Liver (tissue), 9 donors: ENCODE measurements around the gene RIC1. TPM values are rescaled to one million over a fixed set of nuclear protein-coding genes. Genes with fewer than 3 reads are reported as not detected.
"Not testable (repeated sequence)": the region's sequence is repeated elsewhere in the genome, so short reads cannot be mapped to it uniquely, and the experiment has no call there.

Experiments
- DNase-seq: peaks from one replicate; pipeline ENCODE4 v3.0.0-alpha.2; 2017; ENCODE audit warnings: low spot score
- H3K27ac ChIP-seq, 2 donors: one replicate each; pipeline ENCODE4 v1.7.0; 2013; ENCODE audit warnings: inconsistent platforms in 2 of 2, low read length in 2 of 2, control low read depth in 1 of 2, low read depth in 1 of 2, mild to moderate bottlenecking in 1 of 2
- H3K27me3 ChIP-seq, 4 donors: one replicate each; pipeline versions ENCODE4 v1.6.1 to v1.7.0; 2013; ENCODE audit warnings: low read length in 3 of 4, inconsistent platforms in 1 of 4, mild to moderate bottlenecking in 1 of 4, moderate library complexity in 1 of 4; ENCODE audit not compliant: control insufficient read depth in 4 of 4, insufficient read depth in 4 of 4
- H3K36me3 ChIP-seq, 4 donors: one replicate each; pipeline versions ENCODE4 v1.6.1 to v1.7.0; 2013; ENCODE audit warnings: low read length in 3 of 4, mild to moderate bottlenecking in 3 of 4, low read depth in 1 of 4, moderate library complexity in 1 of 4; ENCODE audit not compliant: control insufficient read depth in 4 of 4, insufficient read depth in 3 of 4
- H3K4me1 ChIP-seq, 4 donors: one replicate each; pipeline versions ENCODE4 v1.6.1 to v1.7.0; 2013; ENCODE audit warnings: low read length in 3 of 4, mild to moderate bottlenecking in 3 of 4, moderate library complexity in 1 of 4; ENCODE audit not compliant: control insufficient read depth in 4 of 4, insufficient read depth in 4 of 4
- H3K4me3 ChIP-seq, 3 donors: one replicate each; pipeline versions ENCODE4 v1.6.1 to v1.7.0; 2013; ENCODE audit warnings: low read length in 3 of 3, control low read depth in 1 of 3, low read depth in 1 of 3, mild to moderate bottlenecking in 1 of 3
- H3K9ac ChIP-seq, 2 donors: one replicate each; pipeline ENCODE4 v1.7.0; 2013; ENCODE audit warnings: low read length in 2 of 2, mild to moderate bottlenecking in 2 of 2, moderate library complexity in 2 of 2, control low read depth in 1 of 2, low read depth in 1 of 2
- H3K9me3 ChIP-seq, 4 donors: one replicate each; pipeline versions ENCODE4 v1.6.1 to v1.7.0; 2013; ENCODE audit warnings: low read length in 3 of 4; ENCODE audit not compliant: control insufficient read depth in 4 of 4
- EGR1 ChIP-seq, 2 donors: IDR thresholded peaks; 2 replicates each; pipeline ENCODE4 v1.6.1; 2016 to 2018; ENCODE audit warnings: antibody characterized with exemption in 2 of 2, low read depth in 2 of 2
- FOXA1 ChIP-seq: IDR thresholded peaks from 2 replicates; pipeline ENCODE4 v1.6.1; 2016; ENCODE audit warnings: antibody characterized with exemption
- FOXA2 ChIP-seq: IDR thresholded peaks from 2 replicates; pipeline ENCODE4 v1.6.1; 2016; ENCODE audit warnings: antibody characterized with exemption
- GABPA ChIP-seq, 2 donors: IDR thresholded peaks in 1 of 2; conservative IDR thresholded peaks in 1 of 2; 2 replicates each; pipeline ENCODE4 v1.6.1; 2016; ENCODE audit warnings: antibody characterized with exemption in 2 of 2, mild to moderate bottlenecking in 1 of 2, moderate library complexity in 1 of 2
- HNF4A ChIP-seq, 2 donors: conservative IDR thresholded peaks; 2 replicates each; pipeline ENCODE4 v1.6.1; 2016; ENCODE audit warnings: antibody characterized with exemption in 2 of 2, mild to moderate bottlenecking in 2 of 2
- HNF4G ChIP-seq: IDR thresholded peaks from 2 replicates; pipeline ENCODE4 v1.6.1; 2016; ENCODE audit warnings: antibody characterized with exemption
- JUND ChIP-seq, 2 donors: IDR thresholded peaks; 2 replicates each; pipeline ENCODE4 v1.6.1; 2016; ENCODE audit warnings: antibody characterized with exemption in 2 of 2
- NR2F2 ChIP-seq: IDR thresholded peaks from 2 replicates; pipeline ENCODE4 v1.6.1; 2016; ENCODE audit warnings: antibody characterized with exemption
- RAD21 ChIP-seq, 2 donors: IDR thresholded peaks; 2 replicates each; pipeline ENCODE4 v1.6.1; 2016; ENCODE audit warnings: antibody characterized with exemption in 2 of 2, mild to moderate bottlenecking in 2 of 2
- RXRA ChIP-seq, 2 donors: IDR thresholded peaks; 2 replicates each; pipeline ENCODE4 v1.6.1; 2017 to 2018; ENCODE audit warnings: antibody characterized with exemption in 2 of 2, mild to moderate bottlenecking in 1 of 2
- SP1 ChIP-seq: IDR thresholded peaks from 2 replicates; pipeline ENCODE4 v1.6.1; 2018; ENCODE audit warnings: antibody characterized with exemption, mild to moderate bottlenecking
- YY1 ChIP-seq: IDR thresholded peaks from 2 replicates; pipeline ENCODE4 v1.6.1; 2016; ENCODE audit warnings: antibody characterized with exemption, mild to moderate bottlenecking
- WGBS: extraction: QIAGEN DNeasy Blood & Tissue Kit; methylation state at CpG from one replicate; pipeline ENCODE4 v1.1.7; 2013; 5-methylcytosine and 5-hydroxymethylcytosine counted together
- polyA plus RNA-seq, 2 donors: library from polyadenylated mRNA; stranded (reverse) in 1 of 2; unstranded in 1 of 2; fragments of 200-250 nt in 1 of 2; fragments of >200 nt in 1 of 2; fragmentation: Nextera tagmentation in 1 of 2; extraction: Ambion mirVana in 1 of 2; gene quantifications; one replicate each; pipeline versions ENCODE4 v1.2.1 to v1.2.3, GENCODE V29; 2013 to 2015
- total RNA-seq, 2 donors: library from RNA; depleted of rRNA; stranded (reverse); fragments of >200 nt; gene quantifications; one replicate each; pipeline ENCODE4 v1.2.3, GENCODE V29; 2014
- TF ChIP-seq, protein P1 (sequence below): IDR thresholded peaks from 2 replicates; pipeline ENCODE4 v1.6.1; 2016; ENCODE audit warnings: antibody characterized with exemption
- TF ChIP-seq, protein P2 (sequence below): fragments of 150-350 bp; IDR thresholded peaks from 2 replicates; pipeline ENCODE4 v1.5.1; 2017; ENCODE audit warnings: improper control_type of control experiment, low read depth, low read length; ENCODE audit not compliant: missing input control
- TF ChIP-seq, protein P3 (sequence below): IDR thresholded peaks from 2 replicates; pipeline ENCODE4 v1.6.1; 2016; ENCODE audit warnings: antibody characterized with exemption, mild to moderate bottlenecking
- TF ChIP-seq, protein P4 (sequence below): IDR thresholded peaks from 2 replicates; pipeline ENCODE4 v1.6.1; 2016; ENCODE audit warnings: antibody characterized with exemption
- TF ChIP-seq, protein P5 (sequence below): IDR thresholded peaks from 2 replicates; pipeline ENCODE4 v1.6.1; 2016; ENCODE audit warnings: antibody characterized with exemption
- donor health status: healthy.
- donor health status: healthy.
- donor health status: healthy.
- donor health status: healthy.
- donor health status: healthy.

Gene RIC1
- total and polyA plus RNA-seq, 4 donors, result 4.1 to 25.8 (median 9.8) TPM

DNA sequence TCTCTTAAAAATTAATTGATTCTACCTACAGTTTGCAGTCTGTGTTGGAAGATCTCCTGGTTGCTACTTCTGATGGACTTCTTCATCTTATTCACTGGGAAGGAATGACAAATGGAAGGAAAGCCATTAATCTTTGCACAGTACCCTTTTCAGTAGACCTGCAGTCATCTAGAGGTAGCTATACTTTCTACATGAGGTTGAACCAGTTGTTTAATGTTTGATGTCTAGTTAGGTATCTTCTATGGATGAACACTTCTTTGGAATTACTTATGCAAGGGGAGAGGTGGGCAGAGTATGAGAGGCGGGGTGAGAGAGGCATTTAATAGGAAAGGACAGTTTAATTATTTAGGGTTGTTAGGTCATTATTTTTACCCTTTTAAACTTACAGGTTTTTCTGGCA lies 91.2 kb downstream of the RIC1 start:
- H3K4me3 ChIP-seq, result no peak overlapping the region
- no peak overlapping the region for H3K27ac ChIP-seq
- H3K36me3 ChIP-seq, result peaks cover 0 to 3% (median 1%) of the 10 kb centered on the region in 4 donors
- no peak overlapping the region for H3K9ac ChIP-seq
- TF ChIP-seq, protein P1, sequence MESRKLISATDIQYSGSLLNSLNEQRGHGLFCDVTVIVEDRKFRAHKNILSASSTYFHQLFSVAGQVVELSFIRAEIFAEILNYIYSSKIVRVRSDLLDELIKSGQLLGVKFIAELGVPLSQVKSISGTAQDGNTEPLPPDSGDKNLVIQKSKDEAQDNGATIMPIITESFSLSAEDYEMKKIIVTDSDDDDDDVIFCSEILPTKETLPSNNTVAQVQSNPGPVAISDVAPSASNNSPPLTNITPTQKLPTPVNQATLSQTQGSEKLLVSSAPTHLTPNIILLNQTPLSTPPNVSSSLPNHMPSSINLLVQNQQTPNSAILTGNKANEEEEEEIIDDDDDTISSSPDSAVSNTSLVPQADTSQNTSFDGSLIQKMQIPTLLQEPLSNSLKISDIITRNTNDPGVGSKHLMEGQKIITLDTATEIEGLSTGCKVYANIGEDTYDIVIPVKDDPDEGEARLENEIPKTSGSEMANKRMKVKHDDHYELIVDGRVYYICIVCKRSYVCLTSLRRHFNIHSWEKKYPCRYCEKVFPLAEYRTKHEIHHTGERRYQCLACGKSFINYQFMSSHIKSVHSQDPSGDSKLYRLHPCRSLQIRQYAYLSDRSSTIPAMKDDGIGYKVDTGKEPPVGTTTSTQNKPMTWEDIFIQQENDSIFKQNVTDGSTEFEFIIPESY, result no peak
- no peak for TF ChIP-seq YY1
- no peak for TF ChIP-seq EGR1 (IDR thresholded peaks at IDR 0.05; ENCODE audit: low read depth in 2 of 2)
- no peak for TF ChIP-seq HNF4G
- TF ChIP-seq RXRA (IDR thresholded peaks at IDR 0.05), result no peak
- no peak for TF ChIP-seq FOXA1
- no peak for TF ChIP-seq GABPA (IDR thresholded peaks at IDR 0.05 in 1 of 2, conservative IDR thresholded peaks at IDR 0.05 in 1 of 2)
- no peak for TF ChIP-seq FOXA2
- no peak for TF ChIP-seq NR2F2
- no peaks in the 10 kb centered on the region for H3K27me3 ChIP-seq
- WGBS, result 98% methylated on average over 1 of the region's 1 CpG
- peaks cover 0 to 7% (median 2%) of the 10 kb centered on the region in 4 donors for H3K4me1 ChIP-seq
- no peaks in the 10 kb centered on the region for H3K9me3 ChIP-seq
- no peak for DNase-seq

DNA sequence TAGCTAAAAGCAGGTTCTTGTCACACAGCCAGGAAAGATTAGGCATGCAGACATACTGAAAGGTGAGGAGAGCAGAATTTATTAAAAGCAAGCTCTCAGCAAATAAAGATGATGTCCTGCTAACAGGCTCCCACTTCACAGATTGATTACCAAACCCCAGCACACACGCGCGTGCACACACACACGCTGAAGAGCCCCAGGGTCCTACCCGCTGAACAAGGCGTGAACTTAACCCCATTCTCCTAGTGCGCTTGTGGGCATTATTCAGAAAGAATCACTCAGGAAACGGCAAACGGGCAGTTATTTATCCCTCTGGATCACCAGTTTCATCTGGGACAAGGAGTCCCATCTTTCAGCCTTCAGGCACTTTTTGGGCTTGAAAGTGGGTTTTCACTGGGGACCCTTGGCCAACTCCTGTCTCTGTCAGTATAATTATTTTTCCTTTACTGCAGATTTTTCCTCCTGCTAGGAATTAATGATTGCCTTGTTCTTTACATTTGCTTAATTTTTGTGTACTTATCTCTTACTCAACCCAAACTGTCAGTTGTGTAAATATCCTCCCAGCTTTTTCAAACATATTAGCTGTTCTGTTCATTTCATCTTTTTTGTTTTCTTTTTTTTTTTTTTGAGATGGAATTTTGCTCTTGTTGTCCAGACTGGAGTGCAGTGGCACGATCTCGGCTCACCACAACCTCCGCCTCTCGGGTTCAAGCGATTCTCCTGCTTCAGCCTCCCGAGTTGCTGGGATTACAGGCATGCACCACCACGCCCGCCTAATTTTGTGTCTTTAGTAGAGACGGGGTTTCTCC lies 92.6 kb downstream of the RIC1 start:
- TF ChIP-seq SP1 (peak; percentile 25), NR2F2 (no peak), JUND (IDR thresholded peaks at IDR 0.05) (no peak), HNF4G (no peak), RXRA (IDR thresholded peaks at IDR 0.05) (peak; percentile 5 to 15), YY1 (no peak), FOXA1 (peak; percentile 82), GABPA (IDR thresholded peaks at IDR 0.05 in 1 of 2, conservative IDR thresholded peaks at IDR 0.05 in 1 of 2) (no peak), EGR1 (IDR thresholded peaks at IDR 0.05; ENCODE audit: low read depth in 2 of 2) (no peak), HNF4A (conservative IDR thresholded peaks at IDR 0.05) (peak; percentile 5 to 20), FOXA2 (peak; percentile 90), RAD21 (IDR thresholded peaks at IDR 0.05) (no peak)
- TF ChIP-seq, protein P2, sequence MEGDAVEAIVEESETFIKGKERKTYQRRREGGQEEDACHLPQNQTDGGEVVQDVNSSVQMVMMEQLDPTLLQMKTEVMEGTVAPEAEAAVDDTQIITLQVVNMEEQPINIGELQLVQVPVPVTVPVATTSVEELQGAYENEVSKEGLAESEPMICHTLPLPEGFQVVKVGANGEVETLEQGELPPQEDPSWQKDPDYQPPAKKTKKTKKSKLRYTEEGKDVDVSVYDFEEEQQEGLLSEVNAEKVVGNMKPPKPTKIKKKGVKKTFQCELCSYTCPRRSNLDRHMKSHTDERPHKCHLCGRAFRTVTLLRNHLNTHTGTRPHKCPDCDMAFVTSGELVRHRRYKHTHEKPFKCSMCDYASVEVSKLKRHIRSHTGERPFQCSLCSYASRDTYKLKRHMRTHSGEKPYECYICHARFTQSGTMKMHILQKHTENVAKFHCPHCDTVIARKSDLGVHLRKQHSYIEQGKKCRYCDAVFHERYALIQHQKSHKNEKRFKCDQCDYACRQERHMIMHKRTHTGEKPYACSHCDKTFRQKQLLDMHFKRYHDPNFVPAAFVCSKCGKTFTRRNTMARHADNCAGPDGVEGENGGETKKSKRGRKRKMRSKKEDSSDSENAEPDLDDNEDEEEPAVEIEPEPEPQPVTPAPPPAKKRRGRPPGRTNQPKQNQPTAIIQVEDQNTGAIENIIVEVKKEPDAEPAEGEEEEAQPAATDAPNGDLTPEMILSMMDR, result no peak
- TF ChIP-seq, protein P3, sequence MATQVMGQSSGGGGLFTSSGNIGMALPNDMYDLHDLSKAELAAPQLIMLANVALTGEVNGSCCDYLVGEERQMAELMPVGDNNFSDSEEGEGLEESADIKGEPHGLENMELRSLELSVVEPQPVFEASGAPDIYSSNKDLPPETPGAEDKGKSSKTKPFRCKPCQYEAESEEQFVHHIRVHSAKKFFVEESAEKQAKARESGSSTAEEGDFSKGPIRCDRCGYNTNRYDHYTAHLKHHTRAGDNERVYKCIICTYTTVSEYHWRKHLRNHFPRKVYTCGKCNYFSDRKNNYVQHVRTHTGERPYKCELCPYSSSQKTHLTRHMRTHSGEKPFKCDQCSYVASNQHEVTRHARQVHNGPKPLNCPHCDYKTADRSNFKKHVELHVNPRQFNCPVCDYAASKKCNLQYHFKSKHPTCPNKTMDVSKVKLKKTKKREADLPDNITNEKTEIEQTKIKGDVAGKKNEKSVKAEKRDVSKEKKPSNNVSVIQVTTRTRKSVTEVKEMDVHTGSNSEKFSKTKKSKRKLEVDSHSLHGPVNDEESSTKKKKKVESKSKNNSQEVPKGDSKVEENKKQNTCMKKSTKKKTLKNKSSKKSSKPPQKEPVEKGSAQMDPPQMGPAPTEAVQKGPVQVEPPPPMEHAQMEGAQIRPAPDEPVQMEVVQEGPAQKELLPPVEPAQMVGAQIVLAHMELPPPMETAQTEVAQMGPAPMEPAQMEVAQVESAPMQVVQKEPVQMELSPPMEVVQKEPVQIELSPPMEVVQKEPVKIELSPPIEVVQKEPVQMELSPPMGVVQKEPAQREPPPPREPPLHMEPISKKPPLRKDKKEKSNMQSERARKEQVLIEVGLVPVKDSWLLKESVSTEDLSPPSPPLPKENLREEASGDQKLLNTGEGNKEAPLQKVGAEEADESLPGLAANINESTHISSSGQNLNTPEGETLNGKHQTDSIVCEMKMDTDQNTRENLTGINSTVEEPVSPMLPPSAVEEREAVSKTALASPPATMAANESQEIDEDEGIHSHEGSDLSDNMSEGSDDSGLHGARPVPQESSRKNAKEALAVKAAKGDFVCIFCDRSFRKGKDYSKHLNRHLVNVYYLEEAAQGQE, result no peak
- TF ChIP-seq, protein P4, sequence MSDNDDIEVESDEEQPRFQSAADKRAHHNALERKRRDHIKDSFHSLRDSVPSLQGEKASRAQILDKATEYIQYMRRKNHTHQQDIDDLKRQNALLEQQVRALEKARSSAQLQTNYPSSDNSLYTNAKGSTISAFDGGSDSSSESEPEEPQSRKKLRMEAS, result no peak
- TF ChIP-seq, protein P5, sequence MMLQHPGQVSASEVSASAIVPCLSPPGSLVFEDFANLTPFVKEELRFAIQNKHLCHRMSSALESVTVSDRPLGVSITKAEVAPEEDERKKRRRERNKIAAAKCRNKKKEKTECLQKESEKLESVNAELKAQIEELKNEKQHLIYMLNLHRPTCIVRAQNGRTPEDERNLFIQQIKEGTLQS, result no peak
- H3K27me3 ChIP-seq, result no peaks in the 10 kb centered on the region
- peaks cover 0 to 3% (median 0%) of the 10 kb centered on the region in 4 donors for H3K36me3 ChIP-seq
- DNase-seq, result no peak
- H3K4me1 ChIP-seq, result peaks cover 0 to 7% (median 2%) of the 10 kb centered on the region in 4 donors
- WGBS, result 44% methylated on average over 18 of the region's 18 CpGs
- H3K9me3 ChIP-seq, result no peaks in the 10 kb centered on the region
- H3K27ac ChIP-seq, result peak overlapping the region; percentile 0 to 58
- peak overlapping the region; percentile 14 to 21 (median 14) for H3K4me3 ChIP-seq
- H3K9ac ChIP-seq, result no peak overlapping the region

DNA sequence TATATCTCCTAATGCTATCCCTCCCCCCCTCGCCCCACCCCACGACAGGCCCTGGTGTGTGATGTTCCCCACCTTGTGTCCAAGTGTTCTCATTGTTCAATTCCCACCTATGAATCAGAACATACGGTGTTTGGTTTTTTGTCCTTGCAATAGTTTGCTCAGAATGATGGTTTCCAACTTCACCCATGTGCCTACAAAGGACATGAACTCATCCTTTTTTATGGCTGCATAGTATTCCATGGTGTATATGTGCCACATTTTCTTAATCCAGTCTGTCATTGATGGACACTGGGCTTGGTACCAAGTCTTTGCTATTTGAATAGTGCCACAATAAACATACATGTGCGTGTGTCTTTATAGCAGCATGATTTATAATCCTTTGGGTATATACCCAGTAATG lies 93.8 kb downstream of the RIC1 start:
- H3K27ac ChIP-seq, H3K36me3 ChIP-seq, H3K9ac ChIP-seq, H3K4me1 ChIP-seq, DNase-seq, H3K4me3 ChIP-seq, H3K9me3 ChIP-seq, H3K27me3 ChIP-seq: not testable (repeated sequence)
- 98% methylated on average over 4 of the region's 4 CpGs for WGBS
